DLD1 (cell line): ENCODE measurements around the gene MPRIP.

Experiments used
- in situ Hi-C: cut with HindIII; loops from 2 replicates; pipeline ENCODE4 v1.10.0; 2017; ENCODE audit warnings: low sequenced_read_pairs

MPRIP gene

DNA sequence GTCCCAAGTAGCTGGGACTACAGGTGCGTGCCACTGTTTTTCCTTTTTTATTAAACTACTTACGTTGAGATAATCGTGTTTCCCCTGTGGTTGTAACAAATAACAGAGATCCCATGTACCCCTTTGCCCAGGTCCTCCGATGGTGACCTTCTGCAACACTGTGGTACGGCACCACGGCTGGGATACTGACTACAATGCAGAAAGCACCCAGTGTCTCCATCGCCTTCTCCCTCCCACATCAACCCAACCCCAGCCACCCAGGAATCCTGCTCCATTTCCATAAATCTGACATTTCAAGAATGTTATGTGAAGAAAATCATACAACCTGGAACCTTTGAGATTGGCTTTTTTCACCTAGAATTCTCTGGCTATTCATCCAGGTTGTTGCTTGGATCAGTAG, 22.1 kb downstream of the MPRIP start:
- in situ Hi-C loops: no loop called here

DNA sequence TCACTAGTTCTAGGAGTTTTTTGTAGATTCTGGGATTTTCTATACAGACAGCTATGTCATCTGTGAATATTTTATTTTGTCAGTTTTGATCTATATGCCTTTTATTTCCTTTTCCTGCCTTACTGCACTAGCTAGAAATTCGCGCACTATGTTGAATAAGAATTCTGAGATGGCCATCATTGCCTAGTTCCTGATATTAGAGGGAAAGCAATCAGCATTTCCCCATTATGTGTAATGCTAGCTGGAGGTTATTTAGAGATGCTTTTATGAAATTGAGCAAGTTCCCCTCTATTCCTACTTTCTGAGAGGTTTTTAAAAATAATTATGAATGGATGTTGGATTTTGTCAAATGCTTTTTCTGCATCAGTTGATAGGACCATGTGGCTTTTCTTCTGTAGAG, 23.8 kb downstream of the MPRIP start:
- in situ Hi-C loops: no loop called here

DNA sequence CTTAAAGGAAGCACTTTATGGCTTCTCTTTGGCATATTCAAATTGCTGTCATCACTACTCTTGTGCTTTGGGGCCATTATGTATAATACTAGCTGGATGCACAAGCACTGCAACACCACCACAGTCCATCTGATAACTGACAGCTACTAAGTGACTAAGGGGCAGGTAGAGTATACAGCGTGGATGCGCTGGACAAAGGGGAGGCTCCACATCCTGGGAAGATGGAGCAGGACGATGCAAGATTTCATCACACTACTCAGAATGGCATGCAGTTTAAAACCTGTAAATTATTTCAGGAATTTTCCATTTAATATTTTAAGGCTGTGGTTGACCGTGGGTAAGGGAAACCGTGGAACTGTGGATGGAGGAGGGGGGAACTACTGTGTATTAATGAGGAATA, 25.0 kb downstream of the MPRIP start:
- in situ Hi-C loops: no loop called here

DNA sequence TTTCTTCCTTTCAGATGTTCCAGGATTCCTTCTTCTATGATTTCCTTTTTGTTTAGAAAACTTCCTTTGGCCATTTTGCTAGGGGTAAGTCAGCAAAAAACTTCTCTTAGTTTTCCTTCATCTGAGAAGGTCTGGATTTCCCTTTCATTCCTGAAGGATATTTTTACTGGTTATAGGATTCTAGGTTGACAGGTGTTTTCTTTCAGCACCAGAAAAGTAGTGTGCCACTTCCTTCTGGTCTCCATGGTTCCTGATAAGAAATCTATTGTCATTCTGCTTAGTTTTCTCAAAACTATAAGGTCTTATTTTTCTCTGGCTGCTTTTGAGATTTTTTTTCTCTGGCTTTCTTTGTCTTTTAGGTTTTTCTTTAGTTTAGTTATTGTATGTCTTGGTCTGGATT, 27.6 kb downstream of the MPRIP start:
- in situ Hi-C loops: no loop called here

DNA sequence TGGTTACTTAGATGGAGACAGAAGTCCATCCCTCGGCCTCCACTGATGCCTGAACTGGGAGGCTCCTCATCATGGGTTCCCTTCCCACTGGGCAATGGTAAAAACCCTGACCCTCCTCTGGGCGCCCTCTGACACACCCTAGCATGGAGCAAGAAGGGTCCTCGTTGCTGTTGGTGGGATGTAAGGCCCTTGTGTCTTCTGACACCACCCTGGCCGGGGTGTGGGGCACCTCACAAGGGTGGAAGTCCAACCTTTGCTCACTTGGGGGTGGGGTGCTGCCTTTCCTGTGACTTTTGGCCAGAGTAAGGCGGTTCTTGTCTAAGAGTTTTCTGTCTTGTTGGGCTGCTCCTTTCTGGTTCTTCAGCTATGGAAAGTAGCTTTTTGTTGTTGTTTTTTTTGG, 28.7 kb downstream of the MPRIP start:
- in situ Hi-C loops: no loop called here

DNA sequence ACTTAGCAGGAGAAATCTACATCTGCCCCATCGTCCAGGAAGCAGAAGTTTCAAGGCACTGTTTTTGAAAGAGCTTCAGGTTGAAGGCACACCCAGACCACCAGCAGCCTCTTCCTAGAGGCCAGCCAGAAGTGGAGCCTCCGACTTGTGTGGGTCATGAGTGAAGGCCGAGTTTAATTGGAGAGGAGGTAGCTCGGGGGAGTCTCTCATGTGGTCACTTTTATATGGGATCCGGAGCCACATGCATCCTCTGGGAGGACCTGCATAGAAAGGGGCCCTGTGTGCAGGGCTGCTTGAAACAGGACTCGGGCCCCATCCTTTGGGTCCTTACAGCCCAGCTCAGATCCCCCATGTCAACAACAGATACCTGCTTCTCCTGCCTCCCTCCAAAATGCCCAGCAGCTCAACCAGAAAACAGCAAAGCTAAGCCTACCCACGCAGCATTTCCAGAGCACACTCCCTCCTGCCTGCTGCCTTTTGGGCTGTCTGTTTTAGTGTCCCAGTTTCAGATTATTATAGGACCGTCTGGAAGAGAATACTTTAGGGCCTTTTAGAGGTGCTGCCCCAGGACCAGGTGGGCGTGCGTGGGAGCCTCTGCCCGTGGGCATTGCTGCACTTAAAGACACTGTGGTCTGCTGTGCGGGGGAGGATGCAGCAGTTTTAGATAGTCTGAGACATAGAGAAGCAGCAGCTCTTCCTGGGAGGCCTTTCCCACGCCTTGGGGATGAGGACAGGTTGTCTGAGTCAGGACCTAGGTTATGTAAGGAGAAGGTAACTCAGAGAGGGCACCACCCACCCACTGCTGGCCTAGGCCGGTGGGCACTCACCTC, 29.5 kb downstream of the MPRIP start:
- in situ Hi-C loops: no loop called here

DNA sequence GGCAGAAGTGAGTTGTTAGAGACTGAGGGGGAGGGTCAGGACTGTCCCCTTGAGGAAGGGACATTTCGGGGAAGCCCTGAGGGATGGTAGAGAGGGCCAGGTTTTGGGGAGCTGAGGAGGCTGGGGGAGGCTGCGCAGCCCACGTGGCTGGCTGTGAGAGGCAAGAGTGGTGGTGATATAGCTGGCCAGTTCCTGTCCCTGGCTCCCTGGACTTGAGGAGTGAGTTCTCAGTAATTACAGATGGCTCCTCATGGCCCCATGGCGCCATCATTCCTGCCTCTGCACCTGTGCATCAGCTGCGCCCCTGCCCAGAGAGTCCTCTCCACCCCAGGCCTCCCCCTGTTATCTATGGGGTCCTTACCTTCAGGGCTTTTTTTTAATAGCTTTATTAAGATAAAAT, 30.3 kb downstream of the MPRIP start:
- in situ Hi-C loops: no loop called here

DNA sequence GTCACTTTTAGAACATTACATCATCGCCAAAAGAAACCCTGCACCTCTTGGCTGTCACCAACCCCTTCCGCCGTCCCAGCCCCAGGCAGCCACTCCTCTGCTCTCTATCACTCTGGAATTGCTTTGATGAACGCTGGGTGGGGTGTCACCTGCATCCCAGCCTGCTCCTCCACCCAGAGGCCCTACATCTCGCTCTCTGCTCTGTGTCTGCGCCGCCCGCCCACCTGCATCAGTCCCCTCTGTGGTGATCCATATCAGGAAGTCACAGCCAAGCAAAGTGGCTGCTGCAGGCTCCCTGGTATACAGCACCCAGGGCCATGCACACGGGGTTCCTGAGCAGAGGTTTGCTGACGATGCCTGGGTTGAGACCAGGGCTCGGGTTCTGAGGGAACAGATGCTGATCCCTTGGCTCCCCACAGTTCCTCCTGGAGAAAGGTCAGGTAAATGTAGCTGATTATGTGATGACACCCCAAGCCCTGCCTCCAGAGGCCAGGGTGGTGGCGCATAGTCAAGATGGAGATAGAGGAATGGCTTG, 30.8 kb downstream of the MPRIP start:
- in situ Hi-C loops: no loop called here

DNA sequence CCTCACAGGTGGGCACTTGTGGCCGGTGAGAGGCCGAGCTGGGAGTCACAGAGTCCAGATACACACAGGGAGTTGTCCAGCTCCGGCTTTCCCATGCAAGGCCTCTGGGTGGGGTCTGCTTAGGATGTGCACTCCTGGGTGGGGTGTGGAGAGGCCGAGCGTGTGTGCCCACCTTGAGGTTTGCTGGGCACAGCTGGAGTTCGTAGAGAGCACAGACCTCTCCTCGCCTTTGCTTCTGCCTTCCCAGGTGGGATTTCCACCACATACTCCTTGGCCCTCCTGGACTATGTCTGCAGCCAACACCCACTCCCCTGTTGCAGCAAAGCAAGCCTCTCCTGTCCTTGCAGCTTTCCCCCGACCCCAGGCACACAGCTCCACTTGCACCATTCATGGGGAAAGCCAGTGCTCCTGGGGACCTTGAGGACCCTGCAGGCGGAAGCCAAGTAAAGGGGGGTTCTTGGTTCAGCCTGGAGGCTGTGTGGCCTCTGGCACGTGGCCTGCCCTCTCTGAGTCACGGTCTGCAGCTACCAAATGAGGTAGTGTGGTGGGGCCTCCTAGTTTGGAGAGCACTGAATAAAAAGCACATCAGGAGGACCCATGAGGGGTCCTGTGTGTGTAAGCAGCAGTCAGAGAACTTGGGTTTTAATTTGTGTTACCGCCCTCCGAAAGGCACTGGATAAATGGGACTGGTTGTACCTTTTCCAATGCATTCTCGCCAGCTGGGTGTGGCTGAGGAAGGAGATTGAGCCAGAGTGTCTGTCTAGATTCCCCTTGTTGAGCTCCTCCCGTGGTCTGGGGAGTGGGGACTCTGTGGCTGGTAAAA, 31.5 kb downstream of the MPRIP start:
- in situ Hi-C loops: no loop called here

DNA sequence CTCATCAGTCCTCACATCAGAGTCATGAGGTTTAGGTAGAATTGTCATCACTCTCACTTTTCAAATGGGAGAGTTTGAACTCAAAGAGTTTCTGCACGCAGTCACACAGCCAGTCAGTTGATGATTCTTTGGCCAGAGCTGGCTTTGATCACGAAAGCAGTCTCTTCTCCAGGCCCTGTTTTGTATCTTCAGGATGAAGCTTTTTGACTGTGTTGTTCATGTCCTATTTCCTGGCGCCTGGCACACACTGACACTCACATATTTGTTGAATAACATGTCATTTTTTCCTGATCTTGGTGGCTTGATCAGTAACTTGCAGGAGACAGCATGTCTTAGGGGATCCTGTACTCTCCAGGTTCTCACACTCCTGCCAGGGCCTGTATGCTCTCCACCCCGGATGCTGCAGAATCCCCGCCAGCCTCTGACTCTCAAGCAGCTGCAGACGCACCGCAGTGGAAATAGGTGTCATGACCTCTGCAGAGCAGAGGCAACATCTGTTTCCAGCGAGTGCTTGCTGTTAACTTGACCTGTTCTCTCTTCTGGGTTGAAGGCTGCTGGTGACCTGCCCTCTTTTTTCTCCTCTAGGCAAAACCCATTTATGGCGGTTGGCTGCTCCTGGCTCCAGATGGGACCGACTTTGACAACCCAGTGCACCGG, 33.0 kb downstream of the MPRIP start:
- in situ Hi-C loops: no loop called here

DNA sequence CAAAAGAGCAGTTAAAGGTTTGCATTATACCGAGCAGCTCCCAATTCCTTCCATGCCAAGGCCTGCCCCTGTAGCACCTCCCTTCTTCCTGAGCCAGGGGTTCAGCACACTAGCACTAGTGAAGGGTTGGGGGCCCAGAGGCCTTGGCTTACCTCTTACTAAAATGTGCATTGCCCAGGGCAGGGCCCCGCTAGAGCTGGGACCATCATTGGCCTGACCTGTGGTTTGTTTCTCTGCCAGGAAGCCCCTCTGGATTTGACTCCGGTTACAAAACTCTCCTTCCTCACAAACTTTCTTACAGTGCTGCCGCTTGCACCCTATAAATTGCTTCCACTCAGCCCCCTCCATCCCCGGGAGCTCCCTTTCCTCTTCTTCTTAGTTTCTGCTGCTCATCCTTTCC, 33.8 kb downstream of the MPRIP start:
- in situ Hi-C loops: no loop called here

DNA sequence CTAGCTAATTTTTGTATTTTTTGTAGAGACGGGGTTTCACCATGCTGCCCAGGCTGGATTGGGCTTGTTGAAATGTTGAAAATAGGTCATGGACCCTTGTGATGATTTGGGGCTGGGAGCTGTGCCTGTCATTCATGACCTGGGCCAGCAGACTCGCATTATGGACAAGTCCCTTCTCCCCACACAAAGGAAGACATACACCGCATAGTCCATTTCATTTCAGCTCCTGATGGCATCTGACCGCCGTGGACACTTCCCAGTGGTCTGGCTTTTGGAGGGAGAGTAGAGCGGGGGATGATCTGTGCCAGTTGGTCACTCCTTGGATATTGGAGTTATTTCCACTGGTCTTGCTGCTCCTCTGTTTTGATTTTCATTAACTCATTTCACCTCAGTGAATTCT, 34.8 kb downstream of the MPRIP start:
- in situ Hi-C loops: no loop called here

DNA sequence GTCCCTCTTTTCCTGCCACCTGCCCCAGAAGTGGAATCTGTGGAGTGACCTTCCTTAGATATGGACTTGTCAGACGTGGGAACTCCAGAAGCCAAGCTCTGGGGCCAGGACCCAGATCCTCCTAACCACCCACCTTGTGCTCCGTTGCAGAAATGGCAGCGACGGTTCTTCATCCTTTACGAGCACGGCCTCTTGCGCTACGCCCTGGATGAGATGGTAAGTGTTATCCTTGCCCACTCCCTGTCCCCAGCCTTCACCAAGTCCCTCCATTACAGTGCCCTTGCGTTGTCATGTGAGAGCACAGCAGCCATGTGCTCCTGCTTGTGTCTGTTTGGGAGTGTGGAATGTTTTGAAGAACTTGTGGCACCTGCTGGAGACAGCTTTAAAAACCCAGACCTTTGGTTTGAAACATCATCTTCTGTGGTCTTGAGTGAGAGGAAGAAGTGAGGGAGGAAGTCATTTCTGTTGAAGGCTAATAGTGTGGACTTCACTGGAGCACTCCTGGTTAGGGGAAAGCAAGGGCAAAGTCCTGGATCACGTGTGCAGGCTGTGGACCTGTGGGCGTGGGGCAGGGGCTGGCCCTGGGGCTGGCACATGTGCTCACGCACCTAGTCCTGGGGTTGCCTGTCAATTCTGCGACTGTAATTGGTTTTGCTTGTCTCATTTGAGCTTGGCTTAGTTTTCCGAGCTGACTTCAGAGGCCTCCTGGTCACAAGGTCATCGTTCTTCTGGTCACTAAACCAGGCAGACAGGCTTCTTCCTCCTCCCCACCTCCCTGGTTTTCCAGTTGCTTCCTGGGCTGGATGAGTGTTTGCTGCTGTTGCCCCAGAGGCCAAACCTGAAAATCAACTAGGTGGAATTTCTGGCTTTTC, 35.8 kb downstream of the MPRIP start:
- in situ Hi-C loops: no loop called here

DNA sequence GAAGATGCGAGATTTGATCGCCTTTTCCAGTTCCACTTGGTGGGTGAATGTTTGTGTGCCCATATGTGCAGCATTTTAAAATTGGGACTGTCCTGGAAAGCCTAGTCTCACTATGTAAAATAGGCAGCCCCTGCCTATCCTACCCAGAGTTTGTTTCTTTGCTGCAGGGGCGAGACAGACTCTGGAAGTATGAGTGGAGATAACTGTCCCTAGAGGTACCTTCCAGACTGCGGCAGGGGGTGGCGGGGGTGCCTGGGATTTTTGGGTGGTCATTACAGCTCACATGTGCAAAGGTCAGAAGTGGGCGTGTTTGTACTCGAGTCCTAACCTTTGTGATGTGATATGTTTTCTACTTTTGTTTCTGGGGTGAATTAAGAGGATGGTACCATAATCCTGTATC, 36.6 kb downstream of the MPRIP start:
- in situ Hi-C loops: no loop called here

DNA sequence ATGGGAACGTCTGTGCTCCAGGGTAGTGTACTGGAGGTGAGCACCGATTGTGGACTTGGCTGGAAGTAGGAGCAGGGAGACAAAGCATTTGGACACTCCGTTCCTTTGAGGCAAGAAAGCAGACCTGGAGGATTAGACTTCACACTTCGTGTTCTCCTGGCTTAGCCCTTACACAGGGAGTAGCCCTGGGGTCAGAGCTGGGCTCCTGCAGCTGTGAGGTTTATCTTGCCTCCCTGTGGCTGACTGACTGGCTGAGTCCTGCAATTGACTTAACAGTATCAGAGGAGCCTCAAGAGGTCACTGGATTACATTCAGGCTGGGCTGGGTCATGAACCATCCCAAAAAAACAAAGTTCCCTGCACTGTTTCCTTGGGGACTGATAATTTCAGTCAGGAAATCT, 37.1 kb downstream of the MPRIP start:
- in situ Hi-C loops: no loop called here

DNA sequence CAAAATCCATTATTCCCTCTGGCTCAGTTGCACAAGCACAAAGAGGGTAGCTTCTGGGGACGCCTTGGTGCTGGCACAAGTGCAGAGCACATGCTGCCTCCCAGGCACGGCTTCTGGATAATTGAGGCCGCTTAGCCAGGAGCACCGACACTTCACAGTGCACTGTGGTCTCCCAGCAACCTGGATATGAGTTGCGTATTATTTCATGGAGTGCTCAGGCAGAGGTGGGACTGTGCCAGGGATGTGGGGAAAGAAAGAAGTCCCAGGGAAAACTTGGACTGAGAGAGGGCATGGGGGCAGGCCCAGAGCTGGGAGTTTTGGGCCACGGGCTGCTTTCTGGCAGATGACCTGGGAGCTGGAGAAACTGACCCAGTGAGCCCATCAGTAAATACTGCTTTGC, 37.5 kb downstream of the MPRIP start:
- in situ Hi-C loops: no loop called here

DNA sequence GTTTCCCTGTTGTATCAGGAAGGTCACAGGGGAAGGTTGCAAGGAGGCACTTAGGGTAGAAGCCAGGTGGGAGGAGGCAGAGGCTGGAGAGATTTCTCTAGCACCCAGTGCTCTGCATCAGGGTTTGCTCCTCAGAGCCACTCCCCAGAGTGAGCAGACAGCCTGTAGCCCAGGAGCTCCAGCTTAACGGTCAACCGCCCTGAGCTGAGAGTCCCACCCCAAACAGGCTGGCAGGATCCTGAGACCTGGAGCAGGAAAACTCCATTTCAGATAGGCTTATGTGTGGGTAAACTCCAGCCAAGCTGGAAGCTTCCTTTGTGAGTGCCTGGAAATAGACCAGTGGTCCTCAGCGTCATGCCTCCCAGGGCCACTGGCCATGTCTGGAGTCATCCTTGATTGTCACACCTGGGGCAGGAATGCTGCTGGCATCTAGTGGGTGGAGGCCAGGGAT, 37.9 kb downstream of the MPRIP start:
- in situ Hi-C loops: no loop called here

DNA sequence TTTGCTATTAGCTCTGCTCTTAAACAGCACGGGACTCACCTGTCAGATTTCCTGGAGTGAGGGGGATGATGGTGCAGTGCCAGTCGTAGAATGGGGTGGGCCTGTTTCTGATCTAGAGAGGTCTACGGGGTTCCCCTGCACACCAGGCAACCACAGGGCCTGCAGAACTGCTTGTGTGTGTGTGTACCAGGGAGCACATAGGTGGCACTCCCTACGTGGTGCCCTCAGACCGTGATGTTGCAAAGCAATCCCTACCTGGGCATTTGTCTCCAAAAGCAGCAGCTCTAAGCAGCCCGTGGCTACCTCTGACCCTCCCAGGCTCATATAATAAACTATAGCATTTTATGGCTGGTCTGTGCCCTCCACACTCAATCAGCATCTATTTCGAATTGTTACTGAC, 38.5 kb downstream of the MPRIP start:
- in situ Hi-C loops: no loop called here

DNA sequence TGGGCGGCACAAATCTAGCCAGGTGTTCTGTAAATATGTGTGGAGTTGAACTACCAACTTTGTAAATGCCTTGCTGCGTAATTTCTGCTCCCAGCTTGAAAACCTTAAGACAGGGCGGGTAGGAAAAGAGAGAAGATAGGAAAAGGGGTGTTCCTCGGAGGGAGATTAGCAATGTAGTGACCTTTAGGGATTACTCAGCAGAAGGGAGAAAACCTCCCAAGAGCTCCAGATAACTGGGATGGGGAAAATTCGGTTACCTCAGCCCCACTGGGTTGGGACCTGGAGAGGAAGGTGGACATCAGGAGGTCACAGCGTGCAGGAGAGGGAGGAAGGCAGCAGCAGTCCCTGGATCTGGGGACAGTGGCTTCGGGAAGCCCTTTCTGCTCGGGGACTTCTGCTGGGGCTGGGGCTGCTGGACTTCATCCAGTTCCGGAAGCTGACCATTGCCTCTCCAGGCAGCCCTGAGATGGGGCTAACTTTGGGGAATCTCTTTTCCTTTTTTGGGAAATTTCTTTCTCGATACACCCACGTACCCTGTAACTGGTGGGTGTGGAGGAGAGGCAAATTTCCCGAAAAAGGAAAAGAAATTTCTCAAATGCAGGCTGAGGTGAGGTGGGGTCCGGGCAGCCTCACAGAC, 39.2 kb downstream of the MPRIP start:
- in situ Hi-C loops: no loop called here

DNA sequence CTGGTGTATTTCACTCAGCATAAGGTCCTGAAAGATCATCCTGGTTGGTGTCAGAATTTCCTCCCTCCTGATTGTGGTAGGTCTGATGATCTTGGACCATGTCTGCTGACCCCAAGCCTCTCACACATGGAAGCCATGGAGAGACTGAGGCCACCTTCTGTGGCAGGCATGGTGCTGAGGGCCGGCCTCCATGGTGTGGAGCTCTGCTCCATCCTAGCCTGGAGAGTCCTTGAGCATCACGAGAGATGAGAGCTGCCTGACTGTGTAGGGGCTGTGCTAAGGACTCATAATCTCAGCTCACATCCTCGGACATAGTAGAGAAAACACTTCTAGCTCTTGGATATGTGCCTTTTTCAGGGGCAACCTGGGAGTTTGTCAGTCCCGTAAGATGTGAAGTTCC, 40.6 kb downstream of the MPRIP start:
- in situ Hi-C loops: no loop called here
